Activated T-helper 2 cell treated with anti-CD3 and anti-CD28 coated beads, Interferon-gamma antibody, Interleukin-2, Interleukin-4, amounts not matched to agents 10 μg/mL and 5 μg/mL and 100 μg/mL, durations not matched to agents 14 hours and 24 hours and 36 hours (primary cell): ENCODE data around the gene LRRFIP1. TPM values are rescaled to one million over a fixed set of nuclear protein-coding genes. Genes with fewer than 3 reads are reported as not detected.
"Not testable (repeated sequence)": the region's sequence is repeated elsewhere in the genome, so short reads cannot be mapped to it uniquely, and the experiment has no call there.

ENCODE experiments used
- DNase-seq: peaks from one replicate; pipeline ENCODE4 v3.0.0; 2021; ENCODE audit warnings: low spot score
- H3K27ac Mint-ChIP-seq: one replicate; pipeline ENCODE4 v1.8.0; 2021; ENCODE audit warnings: mixed read lengths
- H3K27me3 Mint-ChIP-seq: one replicate; pipeline ENCODE4 v1.8.0; 2021; ENCODE audit warnings: low read depth, mixed read lengths
- H3K36me3 Mint-ChIP-seq: one replicate; pipeline ENCODE4 v1.8.0; 2021; ENCODE audit warnings: low read depth, mixed read lengths
- H3K4me1 Mint-ChIP-seq: one replicate; pipeline ENCODE4 v1.8.0; 2021; ENCODE audit warnings: low read depth, mixed read lengths
- H3K4me3 Mint-ChIP-seq: one replicate; pipeline ENCODE4 v1.8.0; 2021; ENCODE audit warnings: low read depth, mild to moderate bottlenecking, moderate library complexity, mixed read lengths
- H3K9me3 Mint-ChIP-seq: one replicate; pipeline ENCODE4 v1.8.0; 2021; ENCODE audit warnings: mixed read lengths
- intact Hi-C: fragments of 100-400 bp; cut with micrococcal nuclease; formaldehyde crosslinking; loops from one replicate; pipeline ENCODE4 v1.15.1; 2023
- total RNA-seq: library from RNA; stranded (reverse); gene quantifications from 2 replicates; pipeline ENCODE4 v1.2.3, GENCODE V29; 2022

LRRFIP1 gene
- total RNA-seq, 1 donor from 2014 or later: 256 TPM

DNA sequence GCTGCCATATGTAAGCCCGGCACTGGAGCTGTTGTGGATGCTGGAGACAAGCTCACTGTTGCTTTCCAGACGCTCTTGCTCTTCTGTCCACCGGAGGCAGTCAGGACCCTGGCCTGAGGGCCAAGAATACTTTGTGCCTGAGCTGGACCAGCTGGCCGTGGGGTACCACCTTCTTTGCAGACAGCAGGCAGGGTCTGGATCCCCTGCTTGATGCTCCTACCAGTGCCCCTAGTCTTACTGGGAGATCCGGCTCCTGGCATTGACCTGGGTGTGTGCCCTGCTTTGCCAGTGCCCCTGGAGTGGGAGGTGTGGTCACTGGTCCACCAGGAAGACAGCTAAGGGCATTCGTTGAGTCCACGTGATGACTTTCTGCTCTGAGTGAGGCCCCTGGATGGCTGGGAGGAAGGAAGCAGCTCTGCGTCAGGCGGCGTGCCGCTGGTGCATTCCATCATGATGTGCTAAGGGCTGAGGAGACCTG, 59.3 kb downstream of the LRRFIP1 start:
- Mint-ChIP-seq H3K27ac (peak overlapping the region; percentile 50), H3K4me1 (peaks cover 45% of the 10 kb centered on the region), H3K36me3 (no peaks in the 10 kb centered on the region), H3K27me3 (no peaks in the 10 kb centered on the region), H3K4me3 (no peak overlapping the region), H3K9me3 (no peaks in the 10 kb centered on the region)
- intact Hi-C loops: loop anchor here (1.0 to 2.0 kb wide), 2 partner anchors 13 to 14 kb away; no protein-coding TSS in a partner anchor
- no peak for DNase-seq

DNA sequence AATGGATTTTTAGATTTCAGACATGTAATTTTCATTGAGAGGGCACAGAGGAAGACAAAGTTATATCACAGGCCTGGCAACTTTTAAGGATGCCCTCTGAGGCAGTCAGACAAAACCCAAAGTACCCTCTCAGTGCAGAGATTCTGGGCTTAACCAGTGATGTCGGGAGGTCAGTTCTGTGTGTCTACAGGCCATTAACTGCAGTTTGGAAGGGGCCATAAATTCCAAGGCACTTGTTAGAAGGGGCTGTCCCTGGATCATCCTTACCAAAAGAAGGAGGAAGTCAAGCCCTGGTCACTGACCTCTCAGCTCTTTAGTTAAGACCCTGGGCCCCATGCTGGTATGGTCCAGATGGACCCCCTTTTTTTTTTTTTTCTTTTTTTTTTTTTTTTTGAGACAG, 60.7 kb downstream of the LRRFIP1 start:
- peak overlapping the region; percentile 51 for H3K4me3 Mint-ChIP-seq
- peaks cover 45% of the 10 kb centered on the region for H3K4me1 Mint-ChIP-seq
- no peak for DNase-seq
- H3K9me3 Mint-ChIP-seq: no peaks in the 10 kb centered on the region
- peak overlapping the region; percentile 93 for H3K27ac Mint-ChIP-seq
- intact Hi-C loops: no loop called here
- no peaks in the 10 kb centered on the region for H3K27me3 Mint-ChIP-seq
- peaks cover 2% of the 10 kb centered on the region for H3K36me3 Mint-ChIP-seq

DNA sequence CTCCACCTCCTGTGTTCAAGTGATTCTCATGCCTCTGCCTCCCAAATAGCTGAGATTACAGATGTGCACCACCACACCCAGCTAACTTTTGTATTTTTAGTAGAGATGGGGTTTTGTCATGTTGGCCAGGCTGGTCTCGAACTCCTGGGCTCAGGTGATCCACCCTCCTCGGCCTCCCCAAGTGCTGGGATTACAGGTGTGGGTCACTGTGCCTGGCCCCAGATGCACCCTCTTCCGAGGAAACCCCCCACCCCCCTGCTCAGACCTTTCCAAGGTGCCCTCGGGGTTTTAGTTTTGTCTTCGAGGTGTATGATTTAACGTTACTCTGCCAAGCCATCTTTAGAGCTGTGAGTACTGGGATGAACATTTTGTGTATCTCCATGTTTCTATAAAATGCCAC, 61.2 kb downstream of the LRRFIP1 start:
- H3K4me1 Mint-ChIP-seq: peaks cover 48% of the 10 kb centered on the region
- H3K27me3 Mint-ChIP-seq, H3K9me3 Mint-ChIP-seq, H3K4me3 Mint-ChIP-seq, intact Hi-C loops, H3K36me3 Mint-ChIP-seq, DNase-seq: not testable (repeated sequence)
- peak overlapping the region; percentile 74 for H3K27ac Mint-ChIP-seq

DNA sequence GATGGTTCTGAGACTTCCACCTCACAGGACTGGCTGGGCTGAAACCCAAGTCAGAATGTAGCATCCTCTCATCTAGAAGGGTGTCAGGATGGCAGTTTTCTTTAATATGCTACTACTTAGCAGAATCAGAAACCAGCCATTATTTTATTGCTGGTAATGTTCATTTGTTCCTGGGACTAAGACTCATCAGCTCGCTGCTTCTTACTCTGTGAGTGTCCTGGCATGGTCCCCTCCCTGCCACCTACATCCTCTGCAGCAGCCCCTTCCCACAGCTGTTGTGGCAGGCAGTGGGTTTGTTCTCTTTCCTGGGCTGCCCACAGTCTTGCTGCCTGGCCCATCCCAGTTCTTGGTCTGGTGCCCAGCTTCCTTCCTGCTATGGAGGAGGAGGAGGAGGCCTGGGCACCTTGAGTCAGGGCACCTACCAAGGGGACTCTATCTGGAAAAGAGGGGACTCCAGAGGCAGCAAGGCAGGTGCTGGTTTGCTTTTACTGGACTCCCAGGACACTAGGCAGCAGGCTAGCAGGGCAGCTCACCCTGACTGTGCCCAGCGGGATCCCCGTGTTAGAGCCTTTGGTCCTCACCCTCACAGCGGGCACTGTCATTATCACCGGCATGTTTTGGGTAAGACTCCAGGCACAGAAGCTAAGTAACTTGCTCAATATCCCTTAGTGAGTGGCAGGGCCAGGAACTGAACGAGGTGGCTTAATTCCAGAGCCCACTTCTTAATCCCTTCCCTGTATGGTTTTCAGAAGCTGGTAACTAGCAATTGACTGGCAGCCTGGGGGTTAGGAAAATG, 62.1 kb downstream of the LRRFIP1 start:
- Mint-ChIP-seq H3K4me3 (peak overlapping the region; percentile 77), H3K27ac (peak overlapping the region; percentile 74), H3K4me1 (peaks cover 53% of the 10 kb centered on the region), H3K9me3 (no peaks in the 10 kb centered on the region), H3K27me3 (no peaks in the 10 kb centered on the region), H3K36me3 (peaks cover 16% of the 10 kb centered on the region)
- intact Hi-C loops: loop anchor here (5.0 kb wide), 2 partner anchors 257 to 308 kb away; no protein-coding TSS in a partner anchor
- no peak for DNase-seq

DNA sequence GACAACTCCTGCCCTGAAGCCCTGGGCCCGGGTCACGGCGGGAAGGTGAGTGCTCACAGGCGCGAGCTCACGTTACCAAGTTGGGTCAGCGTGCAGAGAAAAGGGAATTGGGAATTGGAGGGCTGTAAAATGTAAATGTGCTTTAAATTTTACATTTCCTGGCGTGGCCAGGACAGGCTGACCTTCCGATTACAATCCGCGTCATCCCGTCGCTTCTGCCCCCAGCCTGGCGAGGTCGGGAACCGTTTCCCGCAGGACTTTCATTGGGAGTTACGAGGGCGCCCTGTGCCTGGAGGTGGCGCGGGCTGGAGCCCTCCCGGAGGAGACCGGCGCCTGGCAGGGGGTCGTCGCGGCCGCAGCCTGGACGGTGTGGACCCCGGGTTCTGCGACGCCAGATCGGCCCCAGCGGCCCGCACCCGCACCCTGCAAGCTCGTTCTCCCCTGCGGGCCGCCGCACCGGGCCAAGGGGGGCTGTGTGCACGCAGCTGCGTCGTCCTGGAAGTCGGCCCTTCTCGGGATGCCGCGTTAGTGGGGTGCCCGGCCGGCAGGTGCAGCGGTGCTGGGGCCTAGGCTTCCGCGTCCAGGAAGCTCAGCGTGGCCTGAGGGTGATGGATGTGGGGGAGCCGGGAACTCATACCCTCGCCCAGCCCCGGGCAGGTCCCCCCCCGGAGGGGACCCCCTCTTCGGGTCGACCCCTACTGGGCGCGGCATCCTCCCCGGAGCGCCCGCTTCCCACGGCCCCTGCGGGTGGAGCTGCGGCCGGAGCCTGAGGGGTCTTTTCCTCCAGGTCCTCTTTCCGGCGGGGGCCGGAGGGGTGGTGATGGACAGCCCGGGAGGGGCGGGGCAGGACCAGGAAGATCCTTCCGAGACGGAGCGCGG, 63.9 kb downstream of the LRRFIP1 start:
- H3K27me3 Mint-ChIP-seq: no peaks in the 10 kb centered on the region
- peak overlapping the region; percentile 74 for H3K27ac Mint-ChIP-seq
- H3K9me3 Mint-ChIP-seq: no peaks in the 10 kb centered on the region
- peaks cover 61% of the 10 kb centered on the region for H3K4me1 Mint-ChIP-seq
- intact Hi-C loops: loop anchor here (5.0 kb wide), 2 partner anchors 259 to 306 kb away; no protein-coding TSS in a partner anchor
- peaks cover 23% of the 10 kb centered on the region for H3K36me3 Mint-ChIP-seq
- H3K4me3 Mint-ChIP-seq: peak overlapping the region; percentile 77
- no peak for DNase-seq

DNA sequence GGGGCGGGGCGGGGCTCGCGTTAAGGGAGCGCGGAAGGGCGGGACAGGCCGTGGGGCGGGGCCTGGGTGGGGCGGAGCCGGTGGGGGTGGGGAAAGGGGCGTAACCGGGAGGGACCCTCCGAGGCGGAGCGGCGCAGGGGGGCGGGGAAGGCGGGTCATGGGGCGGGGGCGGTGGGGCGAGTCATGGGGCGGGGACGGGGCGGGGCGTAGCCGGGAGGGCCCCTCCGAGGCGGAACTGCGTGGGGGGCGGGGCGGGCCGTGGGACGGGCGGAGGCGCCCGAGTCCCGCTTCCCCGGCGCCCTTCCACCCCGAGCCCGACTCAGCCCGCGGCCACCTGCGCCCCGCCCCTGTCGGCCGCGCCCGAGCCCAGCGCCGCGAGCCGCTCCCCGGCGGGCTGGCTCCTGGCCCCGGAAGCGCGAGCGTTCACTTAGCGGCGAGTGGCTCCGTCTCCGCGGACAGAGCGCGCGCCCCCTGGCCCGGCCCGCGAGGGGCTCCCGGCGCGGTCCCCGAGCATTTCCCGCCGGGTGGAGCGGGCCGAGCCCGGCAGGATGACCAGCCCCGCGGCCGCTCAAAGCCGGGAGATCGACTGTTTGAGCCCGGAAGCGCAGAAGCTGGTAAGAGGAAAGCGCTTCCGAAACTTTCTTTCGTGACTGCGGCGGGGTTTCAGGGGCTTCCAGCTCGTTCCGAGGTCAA, 64.7 kb downstream of the LRRFIP1 start:
- Mint-ChIP-seq H3K27me3 (no peaks in the 10 kb centered on the region), H3K9me3 (no peaks in the 10 kb centered on the region), H3K4me1 (peaks cover 59% of the 10 kb centered on the region), H3K27ac (peak overlapping the region; percentile 98), H3K36me3 (peaks cover 24% of the 10 kb centered on the region), H3K4me3 (peak overlapping the region; percentile 99)
- intact Hi-C loops: loop anchor here (1.0 to 5.0 kb wide), 4 partner anchors 8 to 305 kb away; no protein-coding TSS in a partner anchor
- DNase-seq: peak; percentile 91

DNA sequence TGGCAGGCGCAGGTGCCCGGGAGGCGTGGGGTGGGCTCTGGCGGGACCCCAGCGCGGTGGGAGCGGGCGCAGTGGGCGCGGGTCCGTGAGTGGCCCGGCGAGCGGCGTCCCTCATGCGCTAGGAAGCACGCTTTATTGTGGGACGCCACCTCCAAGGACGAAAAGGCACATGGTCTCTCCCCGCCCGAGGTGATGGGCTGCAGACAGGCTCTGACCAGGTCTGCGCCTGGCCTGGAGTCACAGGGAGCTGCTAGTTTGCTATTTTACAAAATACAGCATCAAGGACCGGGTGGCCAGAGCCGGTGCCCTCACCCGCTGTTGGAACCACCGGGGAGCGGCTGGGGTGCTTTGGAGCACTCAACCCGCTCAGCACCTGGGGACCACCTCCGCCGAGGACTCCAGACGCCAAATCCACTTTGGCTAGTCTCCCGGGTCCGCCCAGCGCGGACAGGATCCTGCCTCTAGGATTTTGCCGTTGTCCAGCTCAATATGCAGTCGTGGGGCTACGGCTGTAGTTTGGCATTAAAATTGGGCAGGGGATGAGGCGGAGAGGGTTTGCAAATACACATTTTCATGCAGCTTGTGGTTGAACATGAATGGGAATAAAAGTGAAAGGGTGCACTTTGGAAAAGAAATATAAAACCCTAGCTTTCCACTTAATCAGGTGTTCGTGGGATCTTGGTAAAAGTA, 65.4 kb downstream of the LRRFIP1 start:
- H3K36me3 Mint-ChIP-seq: peaks cover 30% of the 10 kb centered on the region
- H3K9me3 Mint-ChIP-seq: no peaks in the 10 kb centered on the region
- intact Hi-C loops: loop anchor here (1.0 to 5.0 kb wide), 4 partner anchors 8 to 305 kb away; no protein-coding TSS in a partner anchor
- no peaks in the 10 kb centered on the region for H3K27me3 Mint-ChIP-seq
- no peak for DNase-seq
- peak overlapping the region; percentile 98 for H3K27ac Mint-ChIP-seq
- peaks cover 60% of the 10 kb centered on the region for H3K4me1 Mint-ChIP-seq
- peak overlapping the region; percentile 99 for H3K4me3 Mint-ChIP-seq

DNA sequence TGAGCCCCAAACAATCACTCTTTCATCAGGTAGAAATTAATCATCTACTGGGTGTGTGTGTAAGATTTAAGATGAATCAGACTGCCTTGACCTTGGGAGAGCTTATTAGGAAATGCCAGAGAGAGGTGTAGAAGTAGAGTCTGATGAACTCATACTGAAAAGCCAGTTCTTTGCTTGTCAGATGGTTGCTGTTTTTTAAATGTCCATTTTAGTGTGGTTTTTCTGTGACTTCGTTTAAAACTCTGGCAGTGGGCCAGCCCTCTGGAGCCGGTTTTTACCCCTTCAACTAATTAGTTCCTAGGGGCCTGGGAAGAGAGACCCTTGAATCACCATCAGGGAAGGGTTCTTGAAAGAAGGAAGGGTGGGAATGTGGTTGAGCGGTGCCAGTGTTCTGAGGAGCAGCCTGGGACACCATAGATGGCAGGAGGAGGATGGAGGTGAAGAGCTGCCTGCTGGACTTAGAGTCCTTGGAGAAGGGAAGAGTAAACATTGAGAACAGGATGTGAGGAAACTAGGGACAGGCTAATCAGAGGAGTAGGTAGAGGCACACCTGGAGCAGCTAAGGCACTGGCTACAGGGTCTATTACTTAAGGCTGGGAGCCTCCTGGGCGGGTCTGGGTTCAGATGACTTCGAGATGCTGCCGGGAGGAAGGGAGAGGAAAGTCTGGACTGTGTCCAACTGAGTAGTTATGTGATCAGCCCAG, 66.1 kb downstream of the LRRFIP1 start:
- Mint-ChIP-seq H3K36me3 (peaks cover 33% of the 10 kb centered on the region), H3K27me3 (no peaks in the 10 kb centered on the region), H3K27ac (peak overlapping the region; percentile 98), H3K9me3 (no peaks in the 10 kb centered on the region), H3K4me3 (peak overlapping the region; percentile 99), H3K4me1 (peaks cover 63% of the 10 kb centered on the region)
- intact Hi-C loops: loop anchor here (2.0 to 5.0 kb wide), 3 partner anchors 37 to 304 kb away; no protein-coding TSS in a partner anchor
- no peak for DNase-seq

DNA sequence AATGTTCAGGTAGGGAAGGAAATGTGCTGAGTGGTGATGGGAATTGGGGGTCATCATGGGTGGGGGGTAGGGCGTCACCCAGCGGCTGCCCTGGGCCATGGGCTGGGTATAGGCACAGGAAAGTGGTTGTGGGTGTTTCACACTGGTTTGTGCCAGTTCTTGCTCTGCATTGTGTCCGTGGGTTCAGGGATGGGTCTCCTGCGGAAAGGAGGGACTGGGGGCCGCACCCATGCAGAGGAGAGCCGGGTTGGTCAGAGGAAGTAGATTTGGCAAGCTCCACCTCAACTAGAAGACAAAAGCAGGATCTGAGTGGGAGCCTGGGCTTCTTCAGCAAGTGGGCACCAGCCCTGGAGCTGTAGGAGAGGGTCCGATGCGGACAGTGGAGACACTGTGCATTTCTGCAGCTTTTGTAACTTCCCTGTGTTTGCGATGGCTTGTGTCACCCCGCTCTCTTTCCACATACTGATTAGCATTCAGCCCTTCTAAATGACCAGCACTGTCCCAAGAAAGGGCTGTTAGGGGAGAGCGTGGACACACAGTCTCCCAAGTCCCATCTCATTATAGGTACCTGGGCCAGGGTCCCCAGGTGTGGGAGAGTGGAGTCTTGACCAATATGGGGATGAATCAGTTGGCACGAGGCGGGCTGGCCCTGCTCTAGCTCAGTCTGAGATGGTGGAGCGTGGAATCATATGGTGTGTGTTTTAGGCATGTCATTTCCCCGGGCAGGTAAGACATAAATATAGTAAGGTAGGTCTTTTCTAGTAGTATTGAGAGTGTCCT, 67.2 kb downstream of the LRRFIP1 start:
- H3K4me3 Mint-ChIP-seq: peak overlapping the region; percentile 99
- DNase-seq: no peak
- no peaks in the 10 kb centered on the region for H3K27me3 Mint-ChIP-seq
- H3K9me3 Mint-ChIP-seq: no peaks in the 10 kb centered on the region
- peaks cover 43% of the 10 kb centered on the region for H3K36me3 Mint-ChIP-seq
- H3K27ac Mint-ChIP-seq: peak overlapping the region; percentile 98
- intact Hi-C loops: loop anchor here (1.0 to 5.0 kb wide), 4 partner anchors 21 to 368 kb away; partner anchors contain the start of gene SCLY
- peaks cover 59% of the 10 kb centered on the region for H3K4me1 Mint-ChIP-seq

DNA sequence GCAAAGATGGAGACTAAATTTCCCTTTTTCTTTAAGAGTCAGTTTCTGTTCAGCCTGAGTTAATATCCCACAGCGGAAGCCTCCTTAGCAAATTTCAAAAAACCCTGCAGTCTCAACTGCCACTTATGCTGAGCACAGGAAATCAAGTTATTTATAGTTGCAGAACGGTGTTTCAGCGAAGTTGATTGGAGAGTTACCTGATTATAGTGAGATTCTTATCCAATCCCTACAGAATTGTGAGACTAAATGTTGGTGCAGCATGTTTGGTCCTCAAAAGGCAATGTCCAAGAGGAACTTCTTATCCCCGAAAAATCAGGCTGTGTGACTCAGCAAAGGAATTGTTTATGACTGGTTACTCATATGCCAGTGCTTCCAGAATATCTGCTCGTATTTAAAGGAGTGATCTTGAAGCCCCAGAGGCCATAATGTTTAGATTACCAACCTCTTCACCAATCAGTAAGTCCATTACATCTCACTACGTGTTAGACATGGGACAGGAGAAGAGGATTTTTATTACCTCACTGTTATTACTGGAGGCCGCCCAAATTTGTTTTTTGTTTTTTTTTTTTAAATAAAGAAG, 67.9 kb downstream of the LRRFIP1 start:
- intact Hi-C loops: loop anchor here (1.0 to 5.0 kb wide), 2 partner anchors 22 to 367 kb away; partner anchors contain the start of gene SCLY
- no peak for DNase-seq
- Mint-ChIP-seq H3K9me3 (no peaks in the 10 kb centered on the region), H3K4me1 (peaks cover 59% of the 10 kb centered on the region), H3K27me3 (no peaks in the 10 kb centered on the region), H3K4me3 (peak overlapping the region; percentile 99), H3K36me3 (peaks cover 48% of the 10 kb centered on the region), H3K27ac (peak overlapping the region; percentile 98)
